DOHH2 (cell line): ENCODE data around the gene PRDM2.

ENCODE experiments used
- EZH2phosphoT487 ChIP-seq: fragments of 200-600 bp; sonication (generic); IDR thresholded peaks from 2 replicates; pipeline ENCODE4 v1.6.1; 2017; ENCODE audit warnings: borderline replicate concordance, mild to moderate bottlenecking, antibody characterized with exemption, low read length, moderate library complexity, mixed read lengths
- TF ChIP-seq, protein P1 (sequence below): fragments of 200-600 bp; sonication (generic); IDR thresholded peaks from one replicate; pipeline ENCODE4 v1.5.1; 2014; ENCODE audit warnings: antibody characterized with exemption, mild to moderate bottlenecking, low read depth, low read length; ENCODE audit not compliant: poor library complexity, severe bottlenecking

DNA sequence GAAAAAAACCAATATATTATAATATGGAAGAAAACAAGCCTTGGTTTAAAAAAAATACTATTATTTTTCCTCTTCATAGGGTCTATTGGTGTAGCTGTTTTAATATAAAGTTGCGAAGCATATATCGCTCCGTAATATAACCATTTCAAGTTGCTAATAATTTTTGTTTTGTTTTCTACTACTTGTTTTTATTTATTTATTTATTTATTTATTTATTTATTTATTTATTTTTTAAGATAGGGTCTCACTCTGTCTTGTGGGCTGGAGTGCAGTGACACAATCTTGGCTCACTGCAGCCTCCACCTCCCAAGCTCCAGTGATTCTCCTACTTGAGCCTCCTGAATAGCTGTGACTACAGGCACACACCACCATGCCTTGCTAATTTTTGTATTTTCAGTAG lies 46.4 kb downstream of the PRDM2 start:
- TF ChIP-seq, protein P1, sequence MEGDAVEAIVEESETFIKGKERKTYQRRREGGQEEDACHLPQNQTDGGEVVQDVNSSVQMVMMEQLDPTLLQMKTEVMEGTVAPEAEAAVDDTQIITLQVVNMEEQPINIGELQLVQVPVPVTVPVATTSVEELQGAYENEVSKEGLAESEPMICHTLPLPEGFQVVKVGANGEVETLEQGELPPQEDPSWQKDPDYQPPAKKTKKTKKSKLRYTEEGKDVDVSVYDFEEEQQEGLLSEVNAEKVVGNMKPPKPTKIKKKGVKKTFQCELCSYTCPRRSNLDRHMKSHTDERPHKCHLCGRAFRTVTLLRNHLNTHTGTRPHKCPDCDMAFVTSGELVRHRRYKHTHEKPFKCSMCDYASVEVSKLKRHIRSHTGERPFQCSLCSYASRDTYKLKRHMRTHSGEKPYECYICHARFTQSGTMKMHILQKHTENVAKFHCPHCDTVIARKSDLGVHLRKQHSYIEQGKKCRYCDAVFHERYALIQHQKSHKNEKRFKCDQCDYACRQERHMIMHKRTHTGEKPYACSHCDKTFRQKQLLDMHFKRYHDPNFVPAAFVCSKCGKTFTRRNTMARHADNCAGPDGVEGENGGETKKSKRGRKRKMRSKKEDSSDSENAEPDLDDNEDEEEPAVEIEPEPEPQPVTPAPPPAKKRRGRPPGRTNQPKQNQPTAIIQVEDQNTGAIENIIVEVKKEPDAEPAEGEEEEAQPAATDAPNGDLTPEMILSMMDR: no peak
- no peak for TF ChIP-seq EZH2phosphoT487
